GM18520 (cell line): Measurements from ENCODE around the gene TGFB2.

Source experiments
- ATAC-seq: cut with Tn5 transposase; IDR thresholded peaks from one replicate; pipeline ENCODE4 v1.9.1; 2021; ENCODE audit not compliant: unreplicated experiment

Gene TGFB2

GRCh38 chr1:218481116-218481775 is 136.1 kb downstream of the TGFB2 start:
- ATAC-seq: no peak

GRCh38 chr1:218482683-218483082 is 137.5 kb downstream of the TGFB2 start:
- no peak for ATAC-seq

GRCh38 chr1:218485241-218485928 is 140.2 kb downstream of the TGFB2 start:
- ATAC-seq: no peak

- no peak for ATAC-seq
These were observed 143.4 kb downstream of the TGFB2 start for GRCh38 chr1:218488531-218488930.

- no peak for ATAC-seq
These were observed 143.8 kb downstream of the TGFB2 start for GRCh38 chr1:218488986-218489385.

- ATAC-seq: no peak
These were observed 145.3 kb downstream of the TGFB2 start for GRCh38 chr1:218490406-218490922.

- no peak for ATAC-seq
These were observed 147.7 kb downstream of the TGFB2 start for GRCh38 chr1:218492874-218493273.

- no peak for ATAC-seq
These were observed 148.8 kb downstream of the TGFB2 start for GRCh38 chr1:218493986-218494385.
